Calu3 (cell line): Measurements from ENCODE around the gene ENO1. TPM values are rescaled to one million over a fixed set of nuclear protein-coding genes. Genes with fewer than 3 reads are reported as not detected.

Source experiments
- BruUV-seq: library from RNA; stranded (reverse); fragments of 400-500 nt; replicated peaks from 2 replicates; lab custom pipeline; 2021; lab: Mats Ljungman, UMichigan
- CTCF ChIA-PET: fragments of 300-600 bp; sonication (Branson Sonifier 250); formaldehyde crosslinking; loops from one replicate; lab custom pipeline; 2022; ENCODE audit warnings: antibody characterized with exemption; lab: Charles Lee
- DNase-seq: peaks from one replicate; pipeline ENCODE4 v3.0.0; 2022
- H3K27ac Mint-ChIP-seq: one replicate; pipeline ENCODE4 v1.8.0; 2022; ENCODE audit warnings: mixed read lengths; ENCODE audit not compliant: unreplicated experiment
- H3K27me3 Mint-ChIP-seq: one replicate; pipeline ENCODE4 v1.8.0; 2022; ENCODE audit warnings: mixed read lengths; ENCODE audit not compliant: unreplicated experiment
- H3K36me3 Mint-ChIP-seq: one replicate; pipeline ENCODE4 v1.8.0; 2022; ENCODE audit warnings: mild to moderate bottlenecking, moderate library complexity, mixed read lengths; ENCODE audit not compliant: insufficient read depth, unreplicated experiment
- H3K4me1 Mint-ChIP-seq: one replicate; pipeline ENCODE4 v1.8.0; 2022; ENCODE audit warnings: mild to moderate bottlenecking, low read depth, mixed read lengths; ENCODE audit not compliant: unreplicated experiment
- H3K4me3 Mint-ChIP-seq: one replicate; pipeline ENCODE4 v1.8.0; 2022; ENCODE audit warnings: mild to moderate bottlenecking, low read depth, moderate library complexity, mixed read lengths; ENCODE audit not compliant: unreplicated experiment
- H3K9me3 Mint-ChIP-seq: one replicate; pipeline ENCODE4 v1.8.0; 2022; ENCODE audit warnings: low read depth, mixed read lengths; ENCODE audit not compliant: unreplicated experiment
- CTCF ChIP-seq: fragments of 200-600 bp; IDR thresholded peaks from one replicate; pipeline ENCODE4 v1.8.0; 2022; ENCODE audit warnings: antibody characterized with exemption; ENCODE audit not compliant: unreplicated experiment
- intact Hi-C: fragments of 100-400 bp; cut with micrococcal nuclease; formaldehyde crosslinking; loops from one replicate; pipeline ENCODE4 v1.10.0; 2022; ENCODE audit not compliant: unreplicated experiment
- total RNA-seq: library from RNA; stranded (reverse); gene quantifications from 2 replicates; pipeline ENCODE4 v1.2.3, GENCODE V29; 2022

ENO1 gene
- total RNA-seq, 1 experiment from 2014 or later = 1,003 TPM

GRCh38 chr1:8846263-8846662, 32.2 kb downstream of the ENO1 start:
- DNase-seq = no peak
- intact Hi-C loops = loop anchor here (10.0 kb wide), 1 partner anchor 101 kb away; no protein-coding TSS in a partner anchor
- Mint-ChIP-seq H3K4me1 (peaks cover 6% of the 10 kb centered on the region), H3K27ac (no peak overlapping the region), H3K27me3 (no peaks in the 10 kb centered on the region), H3K36me3 (no peaks in the 10 kb centered on the region), H3K9me3 (no peaks in the 10 kb centered on the region), H3K4me3 (no peak overlapping the region)
- no TSS peak for BruUV-seq
- TF ChIP-seq CTCF = no peak
- CTCF ChIA-PET = interaction anchor here (0.7 kb wide), 1 partner anchor 9 kb away, joined by 3 read pairs; no protein-coding TSS in a partner anchor

DNA sequence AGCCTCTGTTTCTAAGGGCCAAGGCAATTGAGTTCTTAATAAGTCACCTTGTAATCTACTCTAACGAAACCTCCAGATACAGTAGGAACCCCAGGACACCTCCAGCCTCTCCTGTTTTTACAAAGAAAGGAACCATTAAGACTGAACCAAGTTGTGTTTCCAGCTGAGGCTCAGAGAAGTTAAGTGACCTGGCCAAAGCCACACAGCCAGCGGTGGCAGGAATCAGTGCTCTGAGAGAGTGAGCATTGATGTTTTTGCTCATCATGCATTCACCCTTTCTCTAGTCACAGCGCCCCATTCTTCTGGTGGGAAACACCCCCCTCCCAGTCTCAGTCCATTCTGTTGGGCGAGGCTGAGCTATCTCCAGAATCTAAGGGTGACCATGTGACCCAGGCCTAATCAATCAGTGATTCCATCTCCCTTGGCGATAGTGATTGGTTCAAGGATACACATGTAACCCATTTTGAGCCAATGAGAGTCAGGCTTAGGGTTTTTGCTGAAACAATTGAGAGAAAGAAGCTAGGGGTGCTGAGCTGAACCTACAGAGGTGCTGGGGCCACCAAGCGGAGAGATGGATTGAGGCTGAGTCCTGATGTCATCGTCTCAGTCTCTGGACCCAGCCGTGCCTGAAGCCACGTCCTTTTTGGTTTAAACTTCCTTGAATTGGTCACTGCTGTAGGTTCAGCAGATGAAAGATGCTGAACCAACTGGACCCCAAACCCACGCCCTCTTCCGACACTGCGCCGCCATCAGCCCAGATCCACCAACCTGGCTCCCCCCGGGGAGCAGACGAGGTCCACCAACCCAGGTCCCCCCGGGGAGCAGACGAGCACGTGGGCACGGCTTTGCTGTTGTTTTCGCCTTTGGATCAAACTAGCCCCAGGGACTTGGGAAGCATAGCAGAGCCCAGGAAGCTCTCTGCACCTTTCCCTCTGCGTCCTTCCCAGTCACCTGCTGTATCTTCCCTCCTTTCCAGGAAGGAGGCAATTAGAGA, 33.1 kb downstream of the ENO1 start:
- Mint-ChIP-seq H3K4me1 (peaks cover 6% of the 10 kb centered on the region), H3K4me3 (no peak overlapping the region), H3K27ac (no peak overlapping the region), H3K9me3 (peaks cover 2% of the 10 kb centered on the region), H3K36me3 (no peaks in the 10 kb centered on the region), H3K27me3 (no peaks in the 10 kb centered on the region)
- BruUV-seq = no TSS peak
- CTCF ChIA-PET = no interaction called here
- TF ChIP-seq CTCF = no peak
- DNase-seq = no peak
- intact Hi-C loops = loop anchor here (10.0 kb wide), 1 partner anchor 101 kb away; no protein-coding TSS in a partner anchor

DNA sequence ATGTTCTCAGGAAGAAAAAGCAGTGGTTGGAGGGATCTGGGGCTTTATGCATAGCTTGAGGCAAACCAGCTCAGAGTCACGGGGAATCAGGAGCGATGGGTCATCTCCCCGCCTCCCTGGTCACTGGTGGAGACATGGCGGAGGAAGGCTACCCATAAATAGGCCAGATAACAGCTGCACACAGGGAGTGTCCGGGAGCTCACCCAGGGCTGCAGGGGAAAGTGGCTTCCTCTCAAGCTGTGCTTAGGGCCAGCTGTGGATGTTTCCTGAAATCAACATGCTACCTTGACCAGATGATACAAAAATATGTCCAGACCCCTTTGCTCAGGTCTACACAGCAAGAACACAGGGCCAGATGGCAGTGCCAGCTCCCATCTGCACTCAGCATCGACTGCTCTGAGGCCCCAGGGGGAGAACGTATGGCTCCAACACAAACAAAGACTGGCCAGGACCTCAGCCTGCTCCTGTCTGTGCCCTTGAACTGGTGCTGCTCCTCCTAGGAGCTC, 33.9 kb downstream of the ENO1 start:
- BruUV-seq = no TSS peak
- Mint-ChIP-seq H3K27me3 (no peaks in the 10 kb centered on the region), H3K4me1 (peaks cover 6% of the 10 kb centered on the region), H3K9me3 (peaks cover 5% of the 10 kb centered on the region), H3K36me3 (no peaks in the 10 kb centered on the region), H3K4me3 (no peak overlapping the region), H3K27ac (no peak overlapping the region)
- intact Hi-C loops = loop anchor here (10.0 kb wide), 1 partner anchor 100 kb away; no protein-coding TSS in a partner anchor
- CTCF ChIA-PET = no interaction called here
- no peak for DNase-seq
- TF ChIP-seq CTCF = no peak

DNA sequence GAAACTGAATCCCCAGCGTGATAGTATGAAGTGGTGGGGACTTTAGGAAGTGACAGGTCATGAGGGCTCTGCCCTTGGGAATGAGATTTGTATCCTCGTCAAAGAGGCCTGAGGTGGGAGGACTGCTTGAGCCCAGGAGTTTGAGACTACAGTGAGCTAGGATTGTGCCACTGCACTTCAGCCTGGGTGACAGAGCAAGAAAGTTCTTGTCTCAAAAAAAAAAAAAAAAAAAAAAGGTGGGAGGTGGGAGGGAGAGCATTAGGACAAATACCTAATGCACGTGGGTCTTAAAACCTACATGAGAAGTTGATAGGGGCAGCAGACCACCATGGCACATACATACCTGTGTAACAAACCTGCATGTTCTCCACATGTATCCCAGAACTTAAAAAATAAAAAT, 37.1 kb downstream of the ENO1 start:
- no peaks in the 10 kb centered on the region for H3K4me1 Mint-ChIP-seq
- DNase-seq = no peak
- peaks cover 5% of the 10 kb centered on the region for H3K9me3 Mint-ChIP-seq
- no peak for TF ChIP-seq CTCF
- intact Hi-C loops = loop anchor here (10.0 kb wide), 1 partner anchor 97 kb away; no protein-coding TSS in a partner anchor
- no peak overlapping the region for H3K4me3 Mint-ChIP-seq
- H3K36me3 Mint-ChIP-seq = no peaks in the 10 kb centered on the region
- H3K27me3 Mint-ChIP-seq = no peaks in the 10 kb centered on the region
- CTCF ChIA-PET = no interaction called here
- no peak overlapping the region for H3K27ac Mint-ChIP-seq
- no TSS peak for BruUV-seq
